ENCODE results near the gene ABCC4.

ABCC4 gene

GRCh38 chr13:95106562-95106961, 194.7 kb downstream of the ABCC4 start:
- DNase-seq = no peak

- DNase-seq = no peak
These were observed 200.5 kb downstream of the ABCC4 start for GRCh38 chr13:95100525-95101433.

GRCh38 chr13:95099541-95099940, 201.7 kb downstream of the ABCC4 start:
- no peak for DNase-seq

- no peak for DNase-seq
These were observed 202.3 kb downstream of the ABCC4 start for GRCh38 chr13:95098916-95099315.

GRCh38 chr13:95091755-95092154, 209.5 kb downstream of the ABCC4 start:
- no peak for DNase-seq

- DNase-seq = no peak
These were observed 213.4 kb downstream of the ABCC4 start for GRCh38 chr13:95087746-95088305.

GRCh38 chr13:95086761-95087160, 214.5 kb downstream of the ABCC4 start:
- DNase-seq = no peak

GRCh38 chr13:95083758-95084157, 217.5 kb downstream of the ABCC4 start:
- no peak for DNase-seq

- DNase-seq = no peak
These were observed 218.2 kb downstream of the ABCC4 start for GRCh38 chr13:95083066-95083465.

- no peak for DNase-seq
These were observed 225.7 kb downstream of the ABCC4 start for GRCh38 chr13:95075506-95075905.

GRCh38 chr13:95074820-95075219, 226.4 kb downstream of the ABCC4 start:
- DNase-seq = no peak

- DNase-seq = no peak
These were observed 227.4 kb downstream of the ABCC4 start for GRCh38 chr13:95073747-95074311.

GRCh38 chr13:95067303-95067702, 233.9 kb downstream of the ABCC4 start:
- DNase-seq = no peak

- no peak for DNase-seq
These were observed 241.2 kb downstream of the ABCC4 start for GRCh38 chr13:95060014-95060519.

- no peak for DNase-seq
These were observed 241.9 kb downstream of the ABCC4 start for GRCh38 chr13:95059306-95059705.

- no peak for DNase-seq
These were observed 242.6 kb downstream of the ABCC4 start for GRCh38 chr13:95058680-95059079.

- no peak for DNase-seq
These were observed 245.0 kb downstream of the ABCC4 start for GRCh38 chr13:95056266-95056665.

GRCh38 chr13:95050800-95051615, 250.2 kb downstream of the ABCC4 start:
- no peak for DNase-seq

- no peak for DNase-seq
These were observed 251.5 kb downstream of the ABCC4 start for GRCh38 chr13:95049772-95050171.

- no peak for DNase-seq
These were observed 256.6 kb downstream of the ABCC4 start for GRCh38 chr13:95044452-95045205.

- no peak for DNase-seq
These were observed 261.8 kb downstream of the ABCC4 start for GRCh38 chr13:95039415-95039814.

- DNase-seq = no peak
These were observed 262.3 kb downstream of the ABCC4 start for GRCh38 chr13:95038949-95039348.

Measured in stimulated activated naive CD4-positive, alpha-beta T cell treated with Interleukin-2 at 50 U/mL for 16 hours (primary cell).